K562 (cell line): ENCODE results near the gene IPPK.
"Not testable (repeated sequence)": the region's sequence is repeated elsewhere in the genome, so short reads cannot be mapped to it uniquely, and the experiment has no call there.

Experiments used
- CXXC5 ChIP-seq: fragments of 250-450 bp; sonication (Bioruptor Pico); IDR thresholded peaks from 2 replicates; pipeline ENCODE4 v1.8.0; 2022; ENCODE audit warnings: inconsistent platforms, mild to moderate bottlenecking, moderate library complexity
- EGR1 ChIP-seq: fragments of 450-650 bp; conservative IDR thresholded peaks from 2 replicates; pipeline ENCODE4 v1.6.1; 2017; ENCODE audit warnings: mild to moderate bottlenecking
- PHF20 ChIP-seq: fragments of 450-650 bp; IDR thresholded peaks from 2 replicates; pipeline ENCODE4 v1.6.1; 2018; ENCODE audit not compliant: partially characterized antibody
- ZNF174 ChIP-seq: fragments of 250-450 bp; sonication (Bioruptor Pico); IDR thresholded peaks from 2 replicates; pipeline ENCODE4 v1.4.0; 2020; ENCODE audit warnings: mild to moderate bottlenecking

DNA sequence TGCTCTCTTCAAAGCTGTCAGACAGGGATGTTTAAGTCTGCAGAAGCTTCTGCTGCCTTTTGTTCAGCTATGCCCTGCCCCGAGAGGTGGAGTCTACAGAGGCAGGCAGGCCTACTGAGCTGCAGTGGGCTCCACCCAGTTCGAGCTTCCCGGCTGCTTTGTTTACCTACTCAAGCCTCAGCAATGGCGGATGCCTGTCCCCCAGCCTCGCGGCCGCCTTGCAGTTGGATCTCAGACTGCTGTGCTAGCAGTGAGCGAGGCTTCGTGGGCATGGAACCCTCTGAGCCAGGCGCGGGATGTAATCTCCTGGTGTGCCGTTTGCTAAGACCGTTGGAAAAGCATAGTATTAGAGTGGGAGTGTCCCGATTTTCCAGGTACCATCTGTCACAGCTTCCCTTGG lies 96.3 kb downstream of the IPPK start:
- not testable (repeated sequence) for TF ChIP-seq EGR1, PHF20, CXXC5, ZNF174
